HG03097 (cell line): ENCODE measurements around the gene GABARAPL2.
A peak's percentile ranks its signal among the peaks of the same experiment; 100 is the strongest.

Experiments
- ATAC-seq: cut with Tn5 transposase; IDR thresholded peaks from one replicate; pipeline ENCODE4 v1.9.1; 2021; ENCODE audit not compliant: unreplicated experiment, low FRiP score

Gene GABARAPL2

DNA sequence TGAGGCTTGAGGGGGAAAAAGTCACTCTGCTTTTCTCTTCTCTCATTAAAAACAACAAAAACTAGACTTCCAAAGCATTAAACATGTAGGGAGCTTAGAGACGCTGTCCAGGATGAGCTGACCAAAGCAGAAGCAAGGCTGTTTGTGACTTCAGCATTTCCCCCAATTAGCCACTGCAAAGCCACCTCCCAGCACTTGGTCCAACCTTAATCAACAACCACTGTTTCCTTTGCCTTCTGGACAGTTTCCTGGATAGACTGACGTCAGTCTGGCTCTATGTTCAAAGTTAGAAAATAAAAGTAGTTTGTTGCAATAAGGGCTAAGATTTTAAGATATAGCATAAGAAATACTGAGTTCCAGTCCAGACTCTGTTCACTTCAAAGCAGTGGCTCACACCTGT, 13.2 kb upstream of the GABARAPL2 start:
- no peak for ATAC-seq

GRCh38 chr16:75555213-75555706, 10.9 kb upstream of the GABARAPL2 start:
- peak; percentile 17 for ATAC-seq

DNA sequence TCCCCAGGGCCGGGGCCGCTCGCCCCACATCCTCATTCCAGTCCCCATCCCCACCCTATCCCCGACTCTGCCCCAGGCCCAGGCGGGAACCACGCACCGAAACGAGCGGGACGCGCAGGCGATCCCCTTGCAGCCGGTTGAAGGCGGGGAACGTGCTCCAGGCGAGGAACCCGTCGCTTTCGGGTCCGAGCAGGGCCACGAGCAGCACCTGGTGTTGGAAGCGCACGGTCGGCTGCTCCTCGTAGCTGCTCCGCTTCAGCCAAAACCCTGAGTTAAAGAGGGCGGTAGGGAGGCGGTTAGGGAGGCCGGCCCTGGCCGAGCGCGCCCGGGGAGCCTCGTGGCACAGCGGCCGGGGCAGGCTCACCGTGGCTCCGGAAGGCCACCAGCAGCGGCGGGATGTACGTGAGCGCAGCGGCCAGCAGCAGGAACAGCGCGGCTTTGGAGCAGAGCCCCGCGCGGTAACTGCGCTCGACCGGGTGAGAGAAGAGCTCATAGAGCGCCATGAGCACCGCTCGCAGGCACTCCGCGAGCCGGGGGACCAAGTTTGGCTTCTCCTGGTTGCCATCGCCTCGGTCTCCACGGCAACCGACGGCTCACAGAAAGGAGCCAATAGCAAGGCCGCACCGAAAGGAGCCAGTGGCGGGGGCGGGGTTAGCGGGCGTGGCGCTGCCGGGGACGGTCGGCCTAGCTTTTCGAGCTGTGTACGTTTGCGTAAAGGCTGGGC, 10.3 kb upstream of the GABARAPL2 start, which contains the start of gene TMEM231:
TSS of gene TMEM231 (minus strand) at position 546 of the 724 bp plus-strand sequence. CDS start at position 503, 43 bp downstream.
- ATAC-seq, result peak; percentile 96

DNA sequence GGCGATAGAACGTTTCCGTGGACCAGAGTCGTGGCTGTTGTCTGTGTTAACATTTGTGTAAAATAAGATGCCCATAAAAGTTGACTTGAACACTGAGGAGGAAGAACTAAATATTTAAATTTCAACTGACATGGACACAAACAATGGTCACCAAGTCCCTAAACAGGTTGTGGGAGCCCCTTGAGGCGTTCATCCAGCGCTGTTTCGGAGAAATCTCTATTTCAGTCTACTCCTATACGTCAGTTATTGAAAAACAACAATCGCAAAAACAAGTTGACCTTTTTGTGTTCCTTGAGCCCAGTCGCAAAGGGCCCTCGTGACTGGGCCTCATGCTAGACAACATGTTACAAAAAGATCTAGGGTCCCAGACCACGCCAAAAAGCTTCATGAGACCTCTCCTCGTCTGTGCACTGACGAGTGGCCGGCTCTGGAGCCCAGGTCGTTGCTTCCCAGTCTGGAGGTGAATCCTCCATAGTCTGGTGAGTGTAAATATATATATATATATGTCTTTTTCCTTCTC, 9.7 kb upstream of the GABARAPL2 start:
- ATAC-seq, result no peak

DNA sequence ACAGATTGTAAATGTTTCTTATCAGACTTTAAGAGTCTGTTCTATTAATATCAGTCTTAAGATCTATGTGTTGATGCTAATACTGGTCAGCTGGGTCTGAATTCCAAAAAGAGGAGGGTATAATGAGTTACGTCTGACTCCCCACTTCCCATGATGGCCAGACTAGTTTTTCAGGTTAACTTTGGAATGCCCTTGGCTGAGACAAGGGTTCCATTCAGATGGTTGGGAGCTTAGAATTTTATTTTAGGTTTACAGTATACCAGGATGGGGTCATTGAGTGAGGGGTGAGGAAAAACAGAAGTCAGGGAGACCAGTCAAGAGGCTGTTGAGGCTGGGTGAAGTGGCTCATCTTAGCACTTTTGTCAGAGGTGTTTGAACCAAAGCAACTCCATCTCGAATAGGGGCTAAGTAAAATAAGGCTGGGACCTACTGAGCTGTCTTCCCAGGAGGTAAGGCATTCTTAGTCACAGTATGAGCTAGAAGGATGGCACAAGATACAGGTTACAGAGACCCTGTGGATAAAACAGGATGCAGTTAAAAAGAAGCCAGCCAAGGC, 7.3 kb upstream of the GABARAPL2 start:
- no peak for ATAC-seq

DNA sequence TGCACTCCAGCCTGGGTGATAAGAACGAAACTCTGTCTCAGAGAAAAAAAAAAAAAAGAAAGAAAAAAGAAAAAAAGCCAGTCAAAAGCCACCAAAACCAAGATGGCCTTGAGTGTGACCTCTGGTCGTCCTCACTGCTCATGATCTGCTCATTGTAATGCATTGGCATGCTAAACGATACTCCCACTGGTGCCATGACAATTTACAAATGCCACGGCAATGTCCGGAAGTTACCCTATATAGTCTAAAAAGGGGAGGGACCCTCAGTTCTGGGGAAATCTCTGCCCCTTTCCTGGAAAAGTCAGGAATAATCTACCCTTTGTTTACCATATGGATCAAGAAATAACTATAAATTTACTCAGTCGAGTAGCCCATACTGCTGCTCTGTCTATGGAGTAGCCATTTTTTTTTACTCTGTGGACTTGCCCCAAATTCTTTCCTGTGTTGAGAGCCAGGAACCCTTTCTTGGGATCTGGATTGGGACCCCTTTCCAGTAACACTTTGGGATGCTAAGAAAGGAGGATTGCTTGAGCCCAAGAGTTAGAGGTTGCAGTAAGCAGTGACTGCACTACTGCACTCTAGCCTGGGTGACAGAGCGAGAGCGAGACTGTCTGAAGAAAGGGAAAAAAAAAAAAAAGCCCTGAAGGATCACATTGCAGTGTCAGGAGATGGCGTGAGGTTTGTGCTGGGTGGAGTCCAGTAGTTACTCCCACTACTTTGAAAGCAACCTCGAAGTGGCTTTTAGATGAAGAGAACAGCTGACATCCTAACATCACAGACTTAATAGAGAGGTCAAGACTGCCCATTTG, 6.4 kb upstream of the GABARAPL2 start:
- ATAC-seq, result no peak

GRCh38 chr16:75565640-75566039, 539 bp upstream of the GABARAPL2 start:
- no peak for ATAC-seq

DNA sequence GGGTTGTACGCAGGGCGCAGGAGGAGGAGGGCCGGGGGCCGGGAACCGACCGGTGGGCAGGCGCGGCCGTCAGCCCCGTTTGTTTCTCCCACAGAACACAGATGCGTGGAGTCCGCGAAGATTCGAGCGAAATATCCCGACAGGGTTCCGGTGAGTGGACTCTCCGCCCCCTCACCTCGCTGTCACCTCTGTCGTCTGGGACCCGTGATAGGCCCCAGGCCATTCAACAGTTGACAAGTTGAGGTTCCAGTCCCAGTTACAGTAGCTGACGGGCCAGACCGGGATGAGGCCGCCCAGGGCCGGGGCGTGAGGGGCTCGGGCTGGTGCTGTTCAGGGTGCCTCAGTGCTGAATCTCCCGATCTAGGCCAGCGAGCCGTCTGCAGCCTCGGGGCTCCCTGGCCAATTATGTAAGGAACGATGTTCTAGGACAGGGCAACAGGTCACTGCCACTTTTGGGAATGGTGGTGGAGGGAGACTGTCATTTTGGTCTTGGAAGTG, 628 bp downstream of the GABARAPL2 start:
- peak; percentile 4 for ATAC-seq

DNA sequence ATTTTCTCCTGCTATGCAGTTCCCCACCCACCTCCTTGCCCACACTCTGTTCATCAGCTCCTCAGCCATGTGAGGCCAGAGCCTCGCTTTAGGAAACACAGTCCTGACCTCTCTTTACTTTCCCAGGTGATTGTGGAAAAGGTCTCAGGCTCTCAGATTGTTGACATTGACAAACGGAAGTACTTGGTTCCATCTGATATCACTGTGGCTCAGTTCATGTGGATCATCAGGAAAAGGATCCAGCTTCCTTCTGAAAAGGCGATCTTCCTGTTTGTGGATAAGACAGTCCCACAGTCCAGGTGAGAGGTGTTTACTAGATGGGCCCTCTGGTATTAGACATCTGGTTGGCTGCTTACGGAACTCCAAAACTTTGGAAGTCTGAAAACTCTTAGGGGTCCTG, 1.7 kb downstream of the GABARAPL2 start:
- no peak for ATAC-seq

GRCh38 chr16:75570396-75571065, 4.4 kb downstream of the GABARAPL2 start:
- ATAC-seq, result no peak

GRCh38 chr16:75572864-75573542, 6.8 kb downstream of the GABARAPL2 start:
- no peak for ATAC-seq

DNA sequence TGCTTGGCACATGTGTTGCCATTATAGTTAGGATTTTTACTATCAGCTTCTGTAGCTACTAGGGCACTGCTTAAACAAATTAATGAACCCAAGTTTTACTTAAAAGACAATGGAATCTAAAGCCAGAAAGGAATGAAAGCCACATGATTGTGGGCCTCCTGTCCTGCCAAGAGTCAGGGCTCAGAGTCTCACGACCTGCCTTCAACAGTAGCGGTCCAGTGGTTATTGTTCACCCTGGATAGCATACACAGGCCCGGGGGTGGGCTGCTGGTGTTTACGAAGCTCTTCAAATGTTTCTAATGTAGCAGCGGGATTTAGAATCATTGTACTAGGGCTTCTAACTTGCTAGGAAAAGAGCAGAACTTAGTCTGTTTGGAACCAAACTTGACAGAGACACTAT, 7.8 kb downstream of the GABARAPL2 start:
- no peak for ATAC-seq

GRCh38 chr16:75575958-75576357, 9.8 kb downstream of the GABARAPL2 start:
- ATAC-seq, result no peak

- no peak for ATAC-seq
Measured at GRCh38 chr16:75576384-75576811, 10.2 kb downstream of the GABARAPL2 start.

DNA sequence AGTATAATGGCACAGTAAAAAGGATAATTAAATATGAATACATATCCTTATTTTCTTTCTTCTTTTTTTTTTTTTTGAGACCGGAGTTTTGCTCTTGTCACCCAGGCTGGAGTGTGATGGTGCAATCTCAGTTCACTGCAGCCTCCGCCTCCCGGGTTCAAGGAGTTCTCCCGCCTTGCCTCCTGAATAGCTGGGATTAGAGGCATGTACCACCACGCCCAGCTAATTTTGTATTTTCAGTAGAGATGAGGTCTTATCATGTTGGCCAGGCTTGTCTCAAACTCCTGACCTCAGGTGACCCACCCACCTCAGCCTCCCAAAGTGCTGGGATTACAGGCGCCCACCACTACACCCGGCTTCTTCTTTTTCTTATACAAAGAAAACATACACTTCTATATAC, 12.0 kb downstream of the GABARAPL2 start:
- no peak for ATAC-seq

DNA sequence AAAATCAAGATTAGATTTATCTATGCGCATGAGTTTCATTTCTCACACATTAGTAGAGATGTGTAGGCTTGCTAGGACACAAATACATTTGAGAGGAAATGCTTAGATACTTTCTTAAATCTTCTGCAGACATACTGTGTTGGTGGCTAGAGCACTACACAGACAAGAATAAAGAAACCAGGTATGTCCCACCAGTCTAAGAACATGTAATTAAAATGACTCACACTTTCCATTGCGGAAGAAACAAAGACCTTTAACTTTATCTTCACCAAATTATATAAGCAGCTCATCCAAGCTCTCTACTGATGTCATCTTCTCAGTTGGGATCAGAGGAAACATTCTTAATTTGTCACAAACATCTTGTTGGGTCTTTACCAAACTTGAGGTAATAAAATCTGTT, 12.5 kb downstream of the GABARAPL2 start:
- no peak for ATAC-seq

GRCh38 chr16:75579281-75579834, 13.2 kb downstream of the GABARAPL2 start:
- no peak for ATAC-seq

- no peak for ATAC-seq
Measured at GRCh38 chr16:75584108-75584507, 17.9 kb downstream of the GABARAPL2 start.

DNA sequence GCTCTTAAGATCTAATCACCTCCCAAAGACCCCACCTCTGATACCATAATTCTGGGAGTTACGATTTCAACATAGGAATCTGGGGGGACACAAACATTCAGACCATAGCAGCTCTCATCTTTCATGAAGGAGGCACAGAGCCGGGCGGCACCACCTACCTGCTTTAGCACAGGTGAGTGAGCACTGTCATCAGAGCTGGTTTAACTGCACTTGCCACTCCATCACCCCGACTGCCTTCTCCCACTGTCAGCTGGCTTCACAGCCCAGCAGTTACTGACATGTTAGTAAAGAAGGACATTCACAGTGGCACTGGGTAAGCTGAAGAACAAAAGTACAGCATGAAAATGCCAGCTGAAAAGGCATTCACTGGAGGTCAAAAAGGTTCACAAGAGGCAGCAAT, 22.5 kb downstream of the GABARAPL2 start:
- no peak for ATAC-seq

GRCh38 chr16:75589306-75589705, 23.1 kb downstream of the GABARAPL2 start:
- no peak for ATAC-seq
